ENCODE measurements around the gene PTMS. TPM values are rescaled to one million over a fixed set of nuclear protein-coding genes. Genes with fewer than 3 reads are reported as not detected.

Gene PTMS
- total and polyA plus RNA-seq, 2 donors (not counting 1 experiment from before 2014, with no cell fraction given), result 63.6 to 312 TPM

- TF ChIP-seq EZH2 (IDR thresholded peaks at IDR 0.05; ENCODE audit: low read length, missing control alignments), result no peak
- no peak for TF ChIP-seq CTCF (conservative IDR thresholded peaks at IDR 0.05 in 1 of 2, IDR thresholded peaks at IDR 0.05 in 1 of 2; ENCODE audit: low read depth in 1 of 2, low read length in 2 of 2)
- Histone ChIP-seq H2AFZ (ENCODE audit: low read length) (no peak overlapping the region), H3K9me3 (ENCODE audit: control insufficient read depth, insufficient read depth, low read depth, low read length) (no peaks in the 10 kb centered on the region), H3K27me3 (ENCODE audit: control insufficient read depth, insufficient read depth, low read length) (no peaks in the 10 kb centered on the region), H3K27ac (ENCODE audit: insufficient read depth, low read length) (peak overlapping the region; percentile 20), H3K36me3 (ENCODE audit: control insufficient read depth, insufficient read depth, low read length) (peaks cover 3% of the 10 kb centered on the region), H3K4me3 (replicated peaks in 1 of 4; ENCODE audit: control extremely low read depth in 1 of 4, insufficient read depth in 1 of 4, low read depth in 3 of 4, low read length in 4 of 4) (peak overlapping the region in 3 of 4 experiments; percentile 21 to 43 (median 30)), H3K4me2 (ENCODE audit: extremely low read depth, insufficient read depth, low read length) (peak overlapping the region; percentile 49), H3K9ac (ENCODE audit: insufficient read depth, low read length) (no peak overlapping the region), H3K79me2 (ENCODE audit: control insufficient read depth, insufficient read depth, low read length) (peaks cover 24% of the 10 kb centered on the region), H3K4me1 (ENCODE audit: control insufficient read depth, extremely low read depth, insufficient read depth, low read length) (peaks cover 3% of the 10 kb centered on the region), H4K20me1 (ENCODE audit: control insufficient read depth, extremely low read depth, insufficient read depth, low read length) (no peaks in the 10 kb centered on the region)
- no peak for DNase-seq (ENCODE audit: low read depth in 2 of 2)
Measured at GRCh38 chr12:6791931-6792520, 25.9 kb downstream of the PTMS start.

- no peak overlapping the region for H3K9ac ChIP-seq (ENCODE audit: insufficient read depth, low read length)
- no peak overlapping the region for H3K27ac ChIP-seq (ENCODE audit: insufficient read depth, low read length)
- no peaks in the 10 kb centered on the region for H3K9me3 ChIP-seq (ENCODE audit: control insufficient read depth, insufficient read depth, low read depth, low read length)
- peak overlapping the region; percentile 49 for H3K4me2 ChIP-seq (ENCODE audit: extremely low read depth, insufficient read depth, low read length)
- TF ChIP-seq CTCF (conservative IDR thresholded peaks at IDR 0.05 in 1 of 2, IDR thresholded peaks at IDR 0.05 in 1 of 2; ENCODE audit: low read depth in 1 of 2, low read length in 2 of 2) (no peak), EZH2 (IDR thresholded peaks at IDR 0.05; ENCODE audit: low read length, missing control alignments) (no peak)
- H3K4me3 ChIP-seq (replicated peaks in 1 of 4; ENCODE audit: control extremely low read depth in 1 of 4, insufficient read depth in 1 of 4, low read depth in 3 of 4, low read length in 4 of 4), result peak overlapping the region in 3 of 4 experiments; percentile 12 to 43 (median 30)
- peaks cover 3% of the 10 kb centered on the region for H3K4me1 ChIP-seq (ENCODE audit: control insufficient read depth, extremely low read depth, insufficient read depth, low read length)
- peaks cover 3% of the 10 kb centered on the region for H3K36me3 ChIP-seq (ENCODE audit: control insufficient read depth, insufficient read depth, low read length)
- peak in 1 of 2 donors; percentile 14 for DNase-seq (ENCODE audit: low read depth in 2 of 2)
- H3K79me2 ChIP-seq (ENCODE audit: control insufficient read depth, insufficient read depth, low read length), result peaks cover 24% of the 10 kb centered on the region
- H2AFZ ChIP-seq (ENCODE audit: low read length), result no peak overlapping the region
- no peaks in the 10 kb centered on the region for H3K27me3 ChIP-seq (ENCODE audit: control insufficient read depth, insufficient read depth, low read length)
- H4K20me1 ChIP-seq (ENCODE audit: control insufficient read depth, extremely low read depth, insufficient read depth, low read length), result no peaks in the 10 kb centered on the region
Measured at GRCh38 chr12:6792522-6793201, 26.5 kb downstream of the PTMS start.

GRCh38 chr12:6795088-6795487, 28.9 kb downstream of the PTMS start:
- Histone ChIP-seq H3K27me3 (ENCODE audit: control insufficient read depth, insufficient read depth, low read length) (no peaks in the 10 kb centered on the region), H4K20me1 (ENCODE audit: control insufficient read depth, extremely low read depth, insufficient read depth, low read length) (no peaks in the 10 kb centered on the region), H3K4me2 (ENCODE audit: extremely low read depth, insufficient read depth, low read length) (no peak overlapping the region), H3K4me3 (replicated peaks in 1 of 4; ENCODE audit: control extremely low read depth in 1 of 4, insufficient read depth in 1 of 4, low read depth in 3 of 4, low read length in 4 of 4) (no peak overlapping the region), H2AFZ (ENCODE audit: low read length) (no peak overlapping the region), H3K9me3 (ENCODE audit: control insufficient read depth, insufficient read depth, low read depth, low read length) (no peaks in the 10 kb centered on the region), H3K27ac (ENCODE audit: insufficient read depth, low read length) (no peak overlapping the region), H3K36me3 (ENCODE audit: control insufficient read depth, insufficient read depth, low read length) (peaks cover 3% of the 10 kb centered on the region), H3K4me1 (ENCODE audit: control insufficient read depth, extremely low read depth, insufficient read depth, low read length) (peaks cover 3% of the 10 kb centered on the region), H3K9ac (ENCODE audit: insufficient read depth, low read length) (no peak overlapping the region), H3K79me2 (ENCODE audit: control insufficient read depth, insufficient read depth, low read length) (peaks cover 21% of the 10 kb centered on the region)
- TF ChIP-seq CTCF (conservative IDR thresholded peaks at IDR 0.05 in 1 of 2, IDR thresholded peaks at IDR 0.05 in 1 of 2; ENCODE audit: low read depth in 1 of 2, low read length in 2 of 2), result no peak
- no peak for TF ChIP-seq EZH2 (IDR thresholded peaks at IDR 0.05; ENCODE audit: low read length, missing control alignments)
- no peak for DNase-seq (ENCODE audit: low read depth in 2 of 2)

All from fibroblast of lung (primary cell).